Measurements from ENCODE around the gene CDK5RAP1. TPM values are rescaled to one million over a fixed set of nuclear protein-coding genes. Genes with fewer than 3 reads are reported as not detected.

CDK5RAP1 gene
- total and polyA plus RNA-seq, 4 donors = 20.3 to 43.1 (median 23.2) TPM

DNA sequence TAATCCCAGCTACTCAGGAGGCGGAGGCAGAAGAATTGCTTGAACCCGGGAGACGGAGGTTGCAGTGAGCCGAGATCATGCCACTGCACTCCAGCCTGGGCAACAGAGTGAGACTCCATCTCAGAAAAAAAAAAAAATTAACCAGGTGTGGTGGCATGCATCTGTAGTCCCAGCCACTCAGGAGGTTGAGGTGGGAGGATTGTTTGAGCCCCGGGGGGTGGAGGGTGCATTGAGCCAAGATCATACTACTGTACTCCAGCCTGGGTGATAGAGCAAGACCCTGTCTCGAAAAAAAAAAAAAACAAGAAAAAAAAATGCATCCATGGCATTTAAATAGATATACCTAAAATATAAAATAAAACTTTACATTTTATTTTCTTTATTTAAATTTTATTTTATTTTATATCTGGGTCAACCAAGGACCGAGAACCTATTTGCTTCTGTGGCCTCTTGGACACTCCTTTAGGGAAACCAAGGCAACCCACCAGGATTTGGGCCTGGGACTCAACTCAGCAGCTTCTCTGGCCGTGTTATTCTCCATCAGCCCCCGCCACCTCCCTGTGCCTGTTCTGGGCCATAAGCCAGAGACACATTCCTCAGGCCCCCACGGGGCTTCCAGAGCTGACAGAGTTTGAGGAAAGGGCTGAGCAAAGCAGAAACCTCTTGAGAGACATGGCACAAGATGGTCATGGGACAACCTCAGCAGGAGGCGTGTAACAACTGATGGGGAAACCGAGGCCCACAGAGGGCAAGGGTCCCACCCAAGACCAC lies 36.0 kb upstream of the CDK5RAP1 start:
- Histone ChIP-seq H3K9me3 (ENCODE audit: control insufficient read depth in 4 of 4, insufficient read depth in 3 of 4, low read length in 3 of 4) (no peaks in the 10 kb centered on the region), H3K36me3 (ENCODE audit: control insufficient read depth in 4 of 4, insufficient read depth in 4 of 4, low read length in 4 of 4) (peaks cover 0 to 3% (median 0%) of the 10 kb centered on the region in 4 donors), H3K9ac (ENCODE audit: insufficient read depth in 1 of 2, low read length in 2 of 2) (no peak overlapping the region), H3K4me1 (ENCODE audit: control insufficient read depth in 5 of 5, insufficient read depth in 5 of 5, low read length in 5 of 5) (peaks cover 2 to 9% (median 5%) of the 10 kb centered on the region in 5 donors), H3K4me3 (no peak overlapping the region), H3K27ac (ENCODE audit: low read depth in 1 of 2, low read length in 1 of 2) (peak overlapping the region in 1 of 2 donors; percentile 69), H3K27me3 (ENCODE audit: control insufficient read depth in 3 of 3, insufficient read depth in 3 of 3, low read length in 2 of 3) (no peaks in the 10 kb centered on the region)
- 79 to 87% methylated on average over 12 of the region's 12 CpGs for WGBS, 2 donors
- ATAC-seq (ENCODE audit: insufficient read depth, low FRiP score) (no peak), DNase-seq (peak; percentile 80 to 85 (median 83))
- TF ChIP-seq, protein P1, sequence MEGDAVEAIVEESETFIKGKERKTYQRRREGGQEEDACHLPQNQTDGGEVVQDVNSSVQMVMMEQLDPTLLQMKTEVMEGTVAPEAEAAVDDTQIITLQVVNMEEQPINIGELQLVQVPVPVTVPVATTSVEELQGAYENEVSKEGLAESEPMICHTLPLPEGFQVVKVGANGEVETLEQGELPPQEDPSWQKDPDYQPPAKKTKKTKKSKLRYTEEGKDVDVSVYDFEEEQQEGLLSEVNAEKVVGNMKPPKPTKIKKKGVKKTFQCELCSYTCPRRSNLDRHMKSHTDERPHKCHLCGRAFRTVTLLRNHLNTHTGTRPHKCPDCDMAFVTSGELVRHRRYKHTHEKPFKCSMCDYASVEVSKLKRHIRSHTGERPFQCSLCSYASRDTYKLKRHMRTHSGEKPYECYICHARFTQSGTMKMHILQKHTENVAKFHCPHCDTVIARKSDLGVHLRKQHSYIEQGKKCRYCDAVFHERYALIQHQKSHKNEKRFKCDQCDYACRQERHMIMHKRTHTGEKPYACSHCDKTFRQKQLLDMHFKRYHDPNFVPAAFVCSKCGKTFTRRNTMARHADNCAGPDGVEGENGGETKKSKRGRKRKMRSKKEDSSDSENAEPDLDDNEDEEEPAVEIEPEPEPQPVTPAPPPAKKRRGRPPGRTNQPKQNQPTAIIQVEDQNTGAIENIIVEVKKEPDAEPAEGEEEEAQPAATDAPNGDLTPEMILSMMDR (IDR thresholded peaks at IDR 0.05; ENCODE audit: control extremely low read depth, extremely low read depth) = no peak

DNA sequence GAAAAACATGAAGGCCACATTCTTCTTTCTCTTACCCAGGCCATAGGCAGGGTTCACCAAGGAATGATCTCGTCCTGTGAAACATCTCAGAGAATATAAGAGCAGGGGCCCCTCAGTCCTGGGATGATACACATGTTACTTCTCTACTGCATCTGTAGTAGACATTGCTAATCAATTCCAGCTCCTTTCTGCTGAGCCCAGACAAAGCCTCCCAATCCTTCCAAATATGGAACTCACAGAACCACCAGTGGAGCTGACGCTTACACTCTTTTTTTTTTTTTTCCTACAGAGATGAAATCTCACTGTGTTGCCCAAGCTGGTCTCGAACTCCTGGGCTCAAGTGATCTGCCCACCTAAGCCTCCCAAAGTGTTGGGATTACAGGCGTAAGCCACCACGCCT lies 33.1 kb upstream of the CDK5RAP1 start:
- Histone ChIP-seq H3K9me3 (ENCODE audit: control insufficient read depth in 4 of 4, insufficient read depth in 3 of 4, low read length in 3 of 4) (peaks cover 0 to 3% (median 0%) of the 10 kb centered on the region in 4 donors), H3K4me1 (ENCODE audit: control insufficient read depth in 5 of 5, insufficient read depth in 5 of 5, low read length in 5 of 5) (peaks cover 2 to 9% (median 5%) of the 10 kb centered on the region in 5 donors), H3K4me3 (no peak overlapping the region), H3K27ac (ENCODE audit: low read depth in 1 of 2, low read length in 1 of 2) (peak overlapping the region in 1 of 2 donors; percentile 88), H3K9ac (ENCODE audit: insufficient read depth in 1 of 2, low read length in 2 of 2) (no peak overlapping the region), H3K27me3 (ENCODE audit: control insufficient read depth in 3 of 3, insufficient read depth in 3 of 3, low read length in 2 of 3) (no peaks in the 10 kb centered on the region), H3K36me3 (ENCODE audit: control insufficient read depth in 4 of 4, insufficient read depth in 4 of 4, low read length in 4 of 4) (peaks cover 0 to 3% (median 0%) of the 10 kb centered on the region in 4 donors)
- TF ChIP-seq, protein P1 (IDR thresholded peaks at IDR 0.05; ENCODE audit: control extremely low read depth, extremely low read depth) = no peak
- ATAC-seq (ENCODE audit: insufficient read depth, low FRiP score) = no peak
- WGBS, 2 donors = 95 to 97% methylated on average over 5 of the region's 5 CpGs
- DNase-seq = no peak

DNA sequence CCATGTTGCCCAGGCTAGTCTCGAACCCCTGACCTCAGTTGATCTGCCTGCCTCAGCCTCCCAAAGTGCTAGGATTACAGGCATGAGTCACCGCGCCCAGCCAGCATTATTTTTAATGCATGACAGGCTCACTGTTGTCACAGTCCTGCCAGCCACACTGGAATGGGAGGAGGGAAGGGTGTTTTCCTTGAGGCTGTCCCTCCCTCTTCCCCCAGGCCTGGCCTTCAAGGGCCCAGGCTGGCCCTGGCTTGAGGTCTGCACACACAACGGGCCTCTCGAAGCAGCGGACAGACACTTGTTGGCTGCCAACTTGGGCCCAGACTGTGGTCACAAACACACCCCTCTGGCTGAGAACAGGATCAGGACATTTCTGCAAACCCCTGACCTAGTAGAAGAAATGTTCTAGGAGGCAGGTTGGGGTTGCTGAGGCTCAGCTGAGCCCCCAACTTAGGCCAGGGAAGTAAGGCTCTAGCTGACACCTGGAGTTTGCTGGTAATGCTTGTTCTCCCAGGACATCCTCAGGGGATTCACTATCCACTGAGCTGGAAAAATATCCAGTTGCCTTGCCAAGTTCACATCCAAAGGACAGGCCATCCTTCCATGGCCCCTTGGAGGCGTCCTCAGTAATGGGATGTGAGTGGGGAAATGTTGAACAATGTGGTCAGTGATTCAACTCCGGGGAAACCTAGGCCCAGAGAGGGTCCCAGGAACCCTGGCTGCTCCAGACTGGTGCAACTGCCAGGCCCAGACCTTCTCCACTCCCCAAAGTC lies 32.3 kb upstream of the CDK5RAP1 start:
- H3K27ac ChIP-seq (ENCODE audit: low read depth in 1 of 2, low read length in 1 of 2) = peak overlapping the region in 1 of 2 donors; percentile 88
- peaks cover 0 to 3% (median 0%) of the 10 kb centered on the region in 4 donors for H3K36me3 ChIP-seq (ENCODE audit: control insufficient read depth in 4 of 4, insufficient read depth in 4 of 4, low read length in 4 of 4)
- H3K27me3 ChIP-seq (ENCODE audit: control insufficient read depth in 3 of 3, insufficient read depth in 3 of 3, low read length in 2 of 3) = no peaks in the 10 kb centered on the region
- no peak for DNase-seq
- H3K9ac ChIP-seq (ENCODE audit: insufficient read depth in 1 of 2, low read length in 2 of 2) = no peak overlapping the region
- H3K4me3 ChIP-seq = no peak overlapping the region
- TF ChIP-seq, protein P1 (IDR thresholded peaks at IDR 0.05; ENCODE audit: control extremely low read depth, extremely low read depth) = no peak
- whole genome bisulfite sequencing, 2 donors = 74 to 96% methylated on average over 8 of the region's 8 CpGs
- H3K4me1 ChIP-seq (ENCODE audit: control insufficient read depth in 5 of 5, insufficient read depth in 5 of 5, low read length in 5 of 5) = peaks cover 2 to 9% (median 5%) of the 10 kb centered on the region in 5 donors
- ATAC-seq (ENCODE audit: insufficient read depth, low FRiP score) = no peak
- peaks cover 0 to 3% (median 0%) of the 10 kb centered on the region in 4 donors for H3K9me3 ChIP-seq (ENCODE audit: control insufficient read depth in 4 of 4, insufficient read depth in 3 of 4, low read length in 3 of 4)
